Endometrial microvascular endothelial cells (primary cell): ENCODE measurements around the gene KCNC3. TPM values are rescaled to one million over a fixed set of nuclear protein-coding genes. Genes with fewer than 3 reads are reported as not detected.
"Not testable (repeated sequence)": the region's sequence is repeated elsewhere in the genome, so short reads cannot be mapped to it uniquely, and the experiment has no call there.

Source experiments
- in situ Hi-C: cut with HindIII; loops from 2 replicates; pipeline ENCODE4 v1.10.0; 2017; ENCODE audit warnings: low sequenced_read_pairs, low pct_unique_long_range_greater_than_20kb; ENCODE audit errors: inconsistent ontology term
- total RNA-seq: library from RNA; depleted of rRNA; stranded (reverse); fragments of >200 nt; gene quantifications from one replicate; pipeline ENCODE4 v1.2.3, GENCODE V29; 2015; ENCODE audit errors: inconsistent ontology term

Gene KCNC3
- total RNA-seq, 1 donor from 2014 or later: not detected

GRCh38 chr19:50330365-50331078 is 1.3 kb upstream of the KCNC3 start:
- in situ Hi-C loops: no loop called here

GRCh38 chr19:50329926-50330294 is 733 bp upstream of the KCNC3 start:
- in situ Hi-C loops: not testable (repeated sequence)

- in situ Hi-C loops: no loop called here
Observed at GRCh38 chr19:50328873-50329145, 368 bp downstream of the KCNC3 start.

- in situ Hi-C loops: no loop called here
Observed at GRCh38 chr19:50328224-50328872, 829 bp downstream of the KCNC3 start.

GRCh38 chr19:50327461-50328223 is 1.5 kb downstream of the KCNC3 start:
- in situ Hi-C loops: no loop called here

GRCh38 chr19:50327013-50327412 is 2.2 kb downstream of the KCNC3 start:
- in situ Hi-C loops: no loop called here

- in situ Hi-C loops: no loop called here
Observed at GRCh38 chr19:50326101-50326664, 3.0 kb downstream of the KCNC3 start.

GRCh38 chr19:50325310-50326100 is 3.7 kb downstream of the KCNC3 start:
- in situ Hi-C loops: no loop called here

- in situ Hi-C loops: no loop called here
Observed at GRCh38 chr19:50324331-50324730, 4.8 kb downstream of the KCNC3 start.

GRCh38 chr19:50323782-50324133 is 5.4 kb downstream of the KCNC3 start:
- in situ Hi-C loops: no loop called here

- in situ Hi-C loops: no loop called here
Observed at GRCh38 chr19:50322931-50323781, 6.0 kb downstream of the KCNC3 start.

- in situ Hi-C loops: no loop called here
Observed at GRCh38 chr19:50322234-50322633, 6.9 kb downstream of the KCNC3 start.

GRCh38 chr19:50321831-50322230 is 7.3 kb downstream of the KCNC3 start:
- in situ Hi-C loops: no loop called here

GRCh38 chr19:50320596-50320995 is 8.6 kb downstream of the KCNC3 start:
- in situ Hi-C loops: no loop called here

- in situ Hi-C loops: no loop called here
Observed at GRCh38 chr19:50320051-50320450, 9.1 kb downstream of the KCNC3 start.

GRCh38 chr19:50319156-50319555 is 10.0 kb downstream of the KCNC3 start:
- in situ Hi-C loops: no loop called here

- in situ Hi-C loops: no loop called here
Observed at GRCh38 chr19:50318438-50318837, 10.7 kb downstream of the KCNC3 start.

GRCh38 chr19:50317115-50317514 is 12.1 kb downstream of the KCNC3 start:
- in situ Hi-C loops: no loop called here
